MM.1S (cell line): ENCODE results near the gene AMIGO1.

ENCODE experiments used
- EZH2 ChIP-seq: fragments of 300-600 bp; sonication (generic); optimal IDR thresholded peaks from 2 replicates; pipeline ENCODE3; 2017; ENCODE audit warnings: low read depth, mild to moderate bottlenecking, antibody characterized with exemption, low read length, mixed read lengths
- EZH2phosphoT487 ChIP-seq: fragments of 300-600 bp; sonication (generic); IDR thresholded peaks from 2 replicates; pipeline ENCODE4 v1.6.1; 2018; ENCODE audit warnings: antibody characterized with exemption, low read length
- TF ChIP-seq, protein P1 (sequence below): fragments of 300-600 bp; sonication (generic); IDR thresholded peaks from 2 replicates; pipeline ENCODE4 v1.5.1; 2016; ENCODE audit warnings: antibody characterized with exemption, low read length, mixed read lengths

DNA sequence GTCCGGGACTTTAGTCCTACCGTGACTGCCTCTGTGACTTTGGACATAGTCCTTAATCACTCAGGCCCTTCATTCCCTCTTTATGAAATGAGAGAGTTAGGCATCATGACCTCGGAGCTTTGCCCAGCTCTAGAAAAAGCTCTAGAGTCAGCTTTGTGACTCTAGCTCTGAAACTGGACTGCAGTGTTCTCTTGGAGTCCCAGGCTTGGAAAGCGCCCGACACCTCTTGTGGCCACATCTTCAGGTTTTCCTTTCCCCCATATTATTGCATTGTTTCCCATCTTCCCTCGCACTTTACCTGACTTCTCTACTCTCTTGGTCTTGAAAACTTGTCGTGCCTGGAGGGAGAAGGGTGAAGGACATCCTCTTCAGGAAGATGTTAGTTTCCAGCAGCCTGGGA, 12.5 kb upstream of the AMIGO1 start:
- TF ChIP-seq, protein P1, sequence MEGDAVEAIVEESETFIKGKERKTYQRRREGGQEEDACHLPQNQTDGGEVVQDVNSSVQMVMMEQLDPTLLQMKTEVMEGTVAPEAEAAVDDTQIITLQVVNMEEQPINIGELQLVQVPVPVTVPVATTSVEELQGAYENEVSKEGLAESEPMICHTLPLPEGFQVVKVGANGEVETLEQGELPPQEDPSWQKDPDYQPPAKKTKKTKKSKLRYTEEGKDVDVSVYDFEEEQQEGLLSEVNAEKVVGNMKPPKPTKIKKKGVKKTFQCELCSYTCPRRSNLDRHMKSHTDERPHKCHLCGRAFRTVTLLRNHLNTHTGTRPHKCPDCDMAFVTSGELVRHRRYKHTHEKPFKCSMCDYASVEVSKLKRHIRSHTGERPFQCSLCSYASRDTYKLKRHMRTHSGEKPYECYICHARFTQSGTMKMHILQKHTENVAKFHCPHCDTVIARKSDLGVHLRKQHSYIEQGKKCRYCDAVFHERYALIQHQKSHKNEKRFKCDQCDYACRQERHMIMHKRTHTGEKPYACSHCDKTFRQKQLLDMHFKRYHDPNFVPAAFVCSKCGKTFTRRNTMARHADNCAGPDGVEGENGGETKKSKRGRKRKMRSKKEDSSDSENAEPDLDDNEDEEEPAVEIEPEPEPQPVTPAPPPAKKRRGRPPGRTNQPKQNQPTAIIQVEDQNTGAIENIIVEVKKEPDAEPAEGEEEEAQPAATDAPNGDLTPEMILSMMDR = no peak
- TF ChIP-seq EZH2 (no peak), EZH2phosphoT487 (no peak)
